CD8-positive, alpha-beta memory T cell (primary cell): ENCODE measurements around the gene FAU. TPM values are rescaled to one million over a fixed set of nuclear protein-coding genes. Genes with fewer than 3 reads are reported as not detected.

Experiments used
- CTCF ChIA-PET: fragments of 350-600 bp; sonication (Branson Sonifier 250); formaldehyde crosslinking; loops from one replicate; lab custom pipeline; 2021; ENCODE audit warnings: antibody characterized with exemption; lab: Charles Lee
- POLR2A ChIA-PET: fragments of 350-600 bp; sonication (Branson Sonifier 250); formaldehyde crosslinking; loops from one replicate; lab custom pipeline; 2021; ENCODE audit warnings: antibody characterized with exemption; lab: Charles Lee
- DNase-seq, 5 donors: peaks; one replicate each; pipeline versions ENCODE4 v3.0.0 to v3.0.0-alpha.2; 2020 to 2022; ENCODE audit warnings: mixed read lengths in 1 of 5
- H3K27ac ChIP-seq: one replicate; pipeline ENCODE4 v1.7.0; 2013; ENCODE audit warnings: low read depth, mild to moderate bottlenecking, low read length, moderate library complexity
- H3K27me3 ChIP-seq: 2 replicates; pipeline ENCODE4 v1.7.0; 2013; ENCODE audit warnings: low read length, mild to moderate bottlenecking; ENCODE audit not compliant: insufficient read depth, poor library complexity, severe bottlenecking
- H3K36me3 ChIP-seq: 2 replicates; pipeline ENCODE4 v1.7.0; 2013; ENCODE audit warnings: mild to moderate bottlenecking, low read length, moderate library complexity; ENCODE audit not compliant: insufficient read depth
- H3K4me1 ChIP-seq: 2 replicates; pipeline ENCODE4 v1.7.0; 2013; ENCODE audit warnings: mild to moderate bottlenecking, low read length, moderate library complexity; ENCODE audit not compliant: insufficient read depth
- H3K4me3 ChIP-seq: 2 replicates; pipeline ENCODE4 v1.7.0; 2013; ENCODE audit warnings: mild to moderate bottlenecking, low read length
- H3K9me3 ChIP-seq: 2 replicates; pipeline ENCODE4 v1.7.0; 2013; ENCODE audit warnings: mild to moderate bottlenecking, low read length
- H3K27ac Mint-ChIP-seq, 8 donors: one replicate each; pipeline ENCODE4 v1.8.0; 2020 to 2021; ENCODE audit warnings: mixed read lengths in 8 of 8, mild to moderate bottlenecking in 6 of 8, inconsistent platforms in 3 of 8, moderate library complexity in 3 of 8
- H3K27me3 Mint-ChIP-seq, 2 donors: one replicate each; pipeline ENCODE4 v1.8.0; 2020 to 2021; ENCODE audit warnings: mixed read lengths in 2 of 2, mild to moderate bottlenecking in 1 of 2, moderate library complexity in 1 of 2
- H3K36me3 Mint-ChIP-seq, 3 donors: one replicate each; pipeline ENCODE4 v1.8.0; 2020 to 2021; ENCODE audit warnings: mixed read lengths in 3 of 3, inconsistent platforms in 1 of 3, mild to moderate bottlenecking in 1 of 3
- H3K4me1 Mint-ChIP-seq, 3 donors: one replicate each; pipeline ENCODE4 v1.8.0; 2020 to 2021; ENCODE audit warnings: mixed read lengths in 3 of 3, inconsistent platforms in 1 of 3, mild to moderate bottlenecking in 1 of 3
- H3K4me3 Mint-ChIP-seq, 7 donors: one replicate each; pipeline ENCODE4 v1.8.0; 2020 to 2021; ENCODE audit warnings: mixed read lengths in 7 of 7, mild to moderate bottlenecking in 6 of 7, moderate library complexity in 4 of 7, inconsistent platforms in 2 of 7
- H3K9me3 Mint-ChIP-seq, 5 donors: one replicate each; pipeline ENCODE4 v1.8.0; 2020 to 2022; ENCODE audit warnings: mixed read lengths in 5 of 5, mild to moderate bottlenecking in 3 of 5, moderate library complexity in 2 of 5, inconsistent platforms in 1 of 5
- polyA plus RNA-seq: library from polyadenylated mRNA; unstranded; fragments of 300-500 nt; fragmentation: Illumina TruSeq; gene quantifications from one replicate; pipeline ENCODE4 v1.2.3, GENCODE V29; 2021
- total RNA-seq, 2 experiments: library from RNA; stranded (reverse); gene quantifications; one replicate each; pipeline ENCODE4 v1.2.3, GENCODE V29; 2021

FAU gene
- total and polyA plus RNA-seq, 3 experiments from 2014 or later = 904 to 1,073 (median 1,054) TPM

DNA sequence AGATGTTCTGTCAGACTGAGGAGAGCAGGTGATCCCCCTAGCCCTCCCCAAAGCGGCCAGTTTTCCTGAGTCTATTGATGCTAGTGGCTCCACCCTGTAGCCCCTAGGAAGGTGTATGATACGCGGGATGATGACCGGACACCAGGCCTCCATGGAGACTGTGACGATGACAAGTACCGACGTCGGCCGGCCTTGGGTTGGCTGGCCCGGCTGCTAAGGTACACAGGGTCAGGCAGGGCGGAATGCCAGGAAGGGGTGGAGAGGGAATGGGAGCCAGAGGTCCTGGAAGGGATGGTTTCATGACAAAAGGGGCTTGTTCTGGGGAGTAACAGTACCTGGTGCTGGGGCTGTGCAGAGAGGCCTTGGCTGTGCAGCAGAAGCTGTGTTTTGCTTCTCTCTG, 34.7 kb downstream of the FAU start:
- ChIA-PET CTCF (interaction anchor here (0.6 to 2.0 kb wide), 2 partner anchors 35 to 36 kb away, joined by 3 to 5 read pairs; partner anchors contain the start of genes FAU and MRPL49), POLR2A (no interaction called here)
- Histone ChIP-seq H3K36me3 (peaks cover 13% of the 10 kb centered on the region), H3K4me1 (peaks cover 26% of the 10 kb centered on the region), H3K27me3 (no peaks in the 10 kb centered on the region), H3K27ac (no peak overlapping the region), H3K9me3 (no peaks in the 10 kb centered on the region), H3K4me3 (no peak overlapping the region)
- no peak overlapping the region for H3K4me3 Mint-ChIP-seq
- no peaks in the 10 kb centered on the region for H3K9me3 Mint-ChIP-seq
- H3K27me3 Mint-ChIP-seq = peaks cover 0 to 2% of the 10 kb centered on the region in 2 donors
- H3K4me1 Mint-ChIP-seq = peaks cover 23 to 32% (median 28%) of the 10 kb centered on the region in 3 donors
- peak overlapping the region in 1 of 8 donors; percentile 58 for H3K27ac Mint-ChIP-seq
- peaks cover 4 to 55% (median 11%) of the 10 kb centered on the region in 3 donors for H3K36me3 Mint-ChIP-seq
- DNase-seq = no peak

- CTCF ChIA-PET = interaction anchor here (0.6 to 2.0 kb wide), 3 partner anchors 26 to 36 kb away, joined by 3 to 5 read pairs (median 3); partner anchors contain the start of genes FAU and MRPL49
- POLR2A ChIA-PET = no interaction called here
- no peaks in the 10 kb centered on the region for H3K9me3 Mint-ChIP-seq
These were observed 35.1 kb downstream of the FAU start for GRCh38 chr11:65086809-65087208.

GRCh38 chr11:65085446-65085845, 36.5 kb downstream of the FAU start:
- H3K4me3 Mint-ChIP-seq = peak overlapping the region; percentile 91 to 96 (median 92)
- H3K27ac Mint-ChIP-seq = peak overlapping the region; percentile 4 to 99 (median 97)

More at GRCh38 chr11:65086809-65087208, 35.1 kb downstream of the FAU start:
- peaks cover 26% of the 10 kb centered on the region for H3K4me1 ChIP-seq
- H3K4me3 ChIP-seq = no peak overlapping the region
- Mint-ChIP-seq H3K4me1 (peaks cover 23 to 32% (median 28%) of the 10 kb centered on the region in 3 donors), H3K27me3 (peaks cover 0 to 2% of the 10 kb centered on the region in 2 donors), H3K27ac (peak overlapping the region in 2 of 8 donors; percentile 80 to 96), H3K4me3 (no peak overlapping the region), H3K36me3 (peaks cover 4 to 55% (median 11%) of the 10 kb centered on the region in 3 donors)
- H3K9me3 ChIP-seq = no peaks in the 10 kb centered on the region
- no peak for DNase-seq
- no peak overlapping the region for H3K27ac ChIP-seq
- H3K36me3 ChIP-seq = peaks cover 13% of the 10 kb centered on the region
- H3K27me3 ChIP-seq = no peaks in the 10 kb centered on the region

GRCh38 chr11:65084598-65085375, 37.1 kb downstream of the FAU start:
- H3K27me3 ChIP-seq = no peaks in the 10 kb centered on the region
- Mint-ChIP-seq H3K4me1 (peaks cover 23 to 32% (median 28%) of the 10 kb centered on the region in 3 donors), H3K27me3 (peaks cover 0 to 2% of the 10 kb centered on the region in 2 donors), H3K27ac (peak overlapping the region; percentile 96 to 99 (median 97)), H3K9me3 (no peaks in the 10 kb centered on the region), H3K36me3 (peaks cover 4 to 55% (median 11%) of the 10 kb centered on the region in 3 donors), H3K4me3 (peak overlapping the region; percentile 91 to 96 (median 92))
- H3K4me3 ChIP-seq = peak overlapping the region; percentile 86
- H3K27ac ChIP-seq = peak overlapping the region; percentile 91
- ChIA-PET CTCF (interaction anchor here (0.7 to 2.0 kb wide), 5 partner anchors 12 to 71 kb away, joined by 4 to 7 read pairs (median 5); partner anchors contain the start of genes ARL2, FAU, MRPL49 and SNX15), POLR2A (interaction anchor here (0.8 to 1.4 kb wide), 2 partner anchors 33 to 37 kb away, joined by 3 to 6 read pairs; partner anchors contain the start of genes FAU, MRPL49 and ZNHIT2)
- DNase-seq = no peak
- peaks cover 26% of the 10 kb centered on the region for H3K4me1 ChIP-seq
- H3K36me3 ChIP-seq = peaks cover 13% of the 10 kb centered on the region
- no peaks in the 10 kb centered on the region for H3K9me3 ChIP-seq

More at GRCh38 chr11:65085446-65085845, 36.5 kb downstream of the FAU start:
- Mint-ChIP-seq H3K4me1 (peaks cover 23 to 32% (median 28%) of the 10 kb centered on the region in 3 donors), H3K9me3 (no peaks in the 10 kb centered on the region), H3K36me3 (peaks cover 4 to 55% (median 11%) of the 10 kb centered on the region in 3 donors), H3K27me3 (peaks cover 0 to 2% of the 10 kb centered on the region in 2 donors)
- ChIA-PET POLR2A (interaction anchor here (0.8 to 1.4 kb wide), 2 partner anchors 32 to 37 kb away, joined by 3 to 6 read pairs; partner anchors contain the start of genes FAU, MRPL49 and ZNHIT2), CTCF (interaction anchor here (0.7 to 2.0 kb wide), 5 partner anchors 12 to 71 kb away, joined by 4 to 7 read pairs (median 5); partner anchors contain the start of genes ARL2, FAU, MRPL49 and SNX15)
- no peak for DNase-seq
- H3K4me3 ChIP-seq = no peak overlapping the region
- H3K27me3 ChIP-seq = no peaks in the 10 kb centered on the region
- H3K9me3 ChIP-seq = no peaks in the 10 kb centered on the region
- H3K36me3 ChIP-seq = peaks cover 13% of the 10 kb centered on the region
- H3K27ac ChIP-seq = no peak overlapping the region
- H3K4me1 ChIP-seq = peaks cover 26% of the 10 kb centered on the region

DNA sequence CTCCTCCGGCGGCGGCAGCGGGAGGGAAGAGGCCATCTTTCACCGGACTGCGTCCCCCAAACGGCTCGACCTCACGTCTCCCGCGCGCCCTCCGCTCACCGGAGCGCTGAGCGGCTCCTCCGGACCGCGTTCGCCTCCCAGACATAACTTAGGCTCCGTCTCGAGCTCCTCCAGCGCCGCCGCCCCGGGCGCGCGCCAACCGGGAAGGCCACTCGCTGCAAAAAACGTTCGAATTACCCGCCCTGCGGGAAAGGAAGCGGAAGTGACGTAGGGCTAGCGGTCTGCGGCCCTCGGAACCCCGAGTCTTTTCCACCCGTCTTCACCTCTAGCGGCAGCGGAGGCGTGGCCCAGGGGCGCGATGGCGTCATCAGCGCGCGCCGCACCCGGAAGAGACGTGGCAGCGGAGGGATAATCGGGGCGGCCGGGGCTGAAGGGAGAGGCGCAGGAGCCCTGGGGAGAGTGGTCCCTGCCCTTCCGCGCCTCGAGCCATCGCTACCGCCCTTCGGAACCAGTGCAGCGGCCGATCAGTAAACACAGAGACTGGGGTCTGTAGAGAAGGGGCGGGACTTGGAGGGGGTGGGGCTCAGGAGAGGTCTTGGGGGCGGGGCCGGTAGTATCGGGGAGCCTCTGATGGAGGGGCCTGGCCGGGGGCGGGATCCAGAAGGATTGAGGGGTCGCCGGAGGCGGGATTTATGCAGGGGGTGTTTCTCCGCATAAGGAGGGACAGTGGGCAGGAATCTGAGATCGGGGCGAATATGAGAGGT, 37.9 kb downstream of the FAU start, which contains the start of the genes CDCA5 and ZFPL1:
Gene CDCA5, minus strand, starts transcription at position 207 of the 764 bp plus-strand sequence. Its CDS starts 62 bp downstream, at position 145.
Gene ZFPL1, plus strand, starts transcription at position 389 of the 764 bp plus-strand sequence. CDS start 477 bp downstream, outside the sequence.
- H3K4me3 Mint-ChIP-seq = peak within 1 kb of the TSS; percentile 91 to 96 (median 92)
- CTCF ChIA-PET = interaction anchor here (1.7 to 2.4 kb wide), 2 partner anchors 27 to 38 kb away, joined by 5 to 13 read pairs; partner anchors contain the start of genes FAU, MRPL49 and TM7SF2
- H3K27ac Mint-ChIP-seq = peak within 1 kb of the TSS; percentile 96 to 99 (median 97)
- Histone ChIP-seq H3K4me1 (peaks cover 26% of the 10 kb centered on the region), H3K4me3 (peak within 1 kb of the TSS; percentile 86), H3K27me3 (no peaks in the 10 kb centered on the region), H3K9me3 (no peaks in the 10 kb centered on the region), H3K36me3 (peaks cover 13% of the 10 kb centered on the region), H3K27ac (peak within 1 kb of the TSS; percentile 91)
- H3K9me3 Mint-ChIP-seq = no peaks in the 10 kb centered on the region
- peaks cover 0 to 2% of the 10 kb centered on the region in 2 donors for H3K27me3 Mint-ChIP-seq
- peaks cover 23 to 32% (median 28%) of the 10 kb centered on the region in 3 donors for H3K4me1 Mint-ChIP-seq
- peak; percentile 93 to 97 (median 96) for DNase-seq
- POLR2A ChIA-PET = no interaction called here
- H3K36me3 Mint-ChIP-seq = peaks cover 4 to 47% (median 11%) of the 10 kb centered on the region in 3 donors

GRCh38 chr11:65083134-65083833, 38.6 kb downstream of the FAU start:
- ChIA-PET CTCF (interaction anchor here (1.1 to 2.4 kb wide), 4 partner anchors 16 to 70 kb away, joined by 3 to 13 read pairs (median 4); partner anchors contain the start of genes FAU, MRPL49 and TM7SF2), POLR2A (no interaction called here)
- peaks cover 23 to 36% (median 31%) of the 10 kb centered on the region in 3 donors for H3K4me1 Mint-ChIP-seq
- Histone ChIP-seq H3K4me3 (peak overlapping the region; percentile 86), H3K9me3 (no peaks in the 10 kb centered on the region), H3K27ac (peak overlapping the region; percentile 91), H3K4me1 (peaks cover 29% of the 10 kb centered on the region), H3K36me3 (peaks cover 13% of the 10 kb centered on the region), H3K27me3 (no peaks in the 10 kb centered on the region)
- peak overlapping the region; percentile 96 to 99 (median 97) for H3K27ac Mint-ChIP-seq
- peaks cover 0 to 2% of the 10 kb centered on the region in 2 donors for H3K27me3 Mint-ChIP-seq
- H3K9me3 Mint-ChIP-seq = no peaks in the 10 kb centered on the region
- H3K4me3 Mint-ChIP-seq = peak overlapping the region; percentile 91 to 96 (median 92)
- H3K36me3 Mint-ChIP-seq = peaks cover 4 to 40% (median 5%) of the 10 kb centered on the region in 3 donors
- DNase-seq = no peak
